ENCODE data around the gene NFE2L3. TPM values are rescaled to one million over a fixed set of nuclear protein-coding genes. Genes with fewer than 3 reads are reported as not detected.

NFE2L3 gene
- total RNA-seq, 1 experiment from 2014 or later, result 39.2 TPM

GRCh38 chr7:26188206-26188956 is 36.4 kb downstream of the NFE2L3 start:
- H3K4me3 Mint-ChIP-seq (ENCODE audit: unreplicated experiment), result no peak overlapping the region
- Histone ChIP-seq H3K4me1 (0 out of 2 replicates have a peak, but pooled peaks cover 7% of the 10 kb centered on the region), H3K4me3 (ENCODE audit: low read depth, low read length) (no peak overlapping the region), H3K27me3 (replicated peaks; ENCODE audit: control insufficient read depth, insufficient read depth, low read length) (no peaks in the 10 kb centered on the region), H3K36me3 (ENCODE audit: control insufficient read depth, insufficient read depth, low read length) (peaks cover 5% of the 10 kb centered on the region; the same call in 1 of the 2 replicates), H3K9me3 (no peaks in the 10 kb centered on the region)
- TF ChIP-seq CTCF (IDR thresholded peaks at IDR 0.05; ENCODE audit: insufficient read depth in 1 of 2, low read depth in 1 of 2, low read length in 1 of 2, severe bottlenecking in 1 of 2, unreplicated experiment in 1 of 2), result no peak
- H3K27ac Mint-ChIP-seq (ENCODE audit: unreplicated experiment), result peak overlapping the region; percentile 15
- H3K9me3 Mint-ChIP-seq (ENCODE audit: unreplicated experiment), result no peaks in the 10 kb centered on the region
- H3K27me3 Mint-ChIP-seq (ENCODE audit: insufficient read depth, unreplicated experiment), result no peaks in the 10 kb centered on the region
- no TSS peak for BruUV-seq (replicated peaks)
- peaks cover 34% of the 10 kb centered on the region for H3K4me1 Mint-ChIP-seq (ENCODE audit: low read depth, unreplicated experiment)
- H3K36me3 Mint-ChIP-seq (ENCODE audit: insufficient read depth, unreplicated experiment), result peaks cover 100% of the 10 kb centered on the region
- no peak for DNase-seq
- intact Hi-C loops (cut with micrococcal nuclease; ENCODE audit: unreplicated experiment), result loop anchor here (2.0 to 10.0 kb wide), 3 partner anchors 98 to 296 kb away; no protein-coding TSS in a partner anchor
- ChIA-PET POLR2A (interaction anchor here (1.6 kb wide), 1 partner anchor 13 kb away, joined by 6 read pairs; the partner anchor contains the start of gene CBX3), CTCF (interaction anchor here (1.3 kb wide), 1 partner anchor 36 kb away, joined by 3 read pairs; the partner anchor contains the start of gene NFE2L3)

- CTCF ChIA-PET, result interaction anchor here (1.3 kb wide), 1 partner anchor 37 kb away, joined by 3 read pairs; the partner anchor contains the start of gene NFE2L3
- H3K4me1 ChIP-seq, result peaks cover 7% of the 10 kb centered on the region
- Mint-ChIP-seq H3K9me3 (ENCODE audit: unreplicated experiment) (no peaks in the 10 kb centered on the region), H3K4me1 (ENCODE audit: low read depth, unreplicated experiment) (peaks cover 33% of the 10 kb centered on the region), H3K4me3 (ENCODE audit: unreplicated experiment) (no peak overlapping the region), H3K27me3 (ENCODE audit: insufficient read depth, unreplicated experiment) (no peaks in the 10 kb centered on the region), H3K36me3 (ENCODE audit: insufficient read depth, unreplicated experiment) (peaks cover 100% of the 10 kb centered on the region), H3K27ac (ENCODE audit: unreplicated experiment) (peak overlapping the region; percentile 15)
- no peak for TF ChIP-seq CTCF (IDR thresholded peaks at IDR 0.05; ENCODE audit: insufficient read depth in 1 of 2, low read depth in 1 of 2, low read length in 1 of 2, severe bottlenecking in 1 of 2, unreplicated experiment in 1 of 2)
- no peak overlapping the region for H3K4me3 ChIP-seq (ENCODE audit: low read depth, low read length)
- intact Hi-C loops (cut with micrococcal nuclease; ENCODE audit: unreplicated experiment), result loop anchor here (2.0 to 10.0 kb wide), 3 partner anchors 98 to 297 kb away; no protein-coding TSS in a partner anchor
- no peaks in the 10 kb centered on the region for H3K27me3 ChIP-seq (replicated peaks; ENCODE audit: control insufficient read depth, insufficient read depth, low read length)
- no TSS peak for BruUV-seq (replicated peaks)
- H3K9me3 ChIP-seq, result no peaks in the 10 kb centered on the region
- no peak for DNase-seq
- POLR2A ChIA-PET, result interaction anchor here (0.5 to 1.6 kb wide), 3 partner anchors 13 to 1453 kb away, joined by 3 to 7 read pairs (median 6); partner anchors contain the start of gene CBX3
- H3K36me3 ChIP-seq (ENCODE audit: control insufficient read depth, insufficient read depth, low read length), result peaks cover 5% of the 10 kb centered on the region; the same call in 1 of the 2 replicates
Observed at GRCh38 chr7:26188957-26189541, 37.1 kb downstream of the NFE2L3 start.

- no peak overlapping the region for H3K4me3 Mint-ChIP-seq (ENCODE audit: unreplicated experiment)
- H3K4me1 Mint-ChIP-seq (ENCODE audit: low read depth, unreplicated experiment), result peaks cover 28% of the 10 kb centered on the region
- TF ChIP-seq CTCF (IDR thresholded peaks at IDR 0.05; ENCODE audit: insufficient read depth in 1 of 2, low read depth in 1 of 2, low read length in 1 of 2, severe bottlenecking in 1 of 2, unreplicated experiment in 1 of 2), result no peak
- no TSS peak for BruUV-seq (replicated peaks)
- H3K36me3 Mint-ChIP-seq (ENCODE audit: insufficient read depth, unreplicated experiment), result peaks cover 100% of the 10 kb centered on the region
- Histone ChIP-seq H3K4me1 (peaks cover 7% of the 10 kb centered on the region), H3K27me3 (replicated peaks; ENCODE audit: control insufficient read depth, insufficient read depth, low read length) (no peaks in the 10 kb centered on the region), H3K9me3 (no peaks in the 10 kb centered on the region), H3K36me3 (ENCODE audit: control insufficient read depth, insufficient read depth, low read length) (peaks cover 5% of the 10 kb centered on the region; the same call in 1 of the 2 replicates), H3K4me3 (ENCODE audit: low read depth, low read length) (no peak overlapping the region)
- DNase-seq, result no peak
- peak overlapping the region; percentile 15 for H3K27ac Mint-ChIP-seq (ENCODE audit: unreplicated experiment)
- CTCF ChIA-PET, result no interaction called here
- intact Hi-C loops (cut with micrococcal nuclease; ENCODE audit: unreplicated experiment), result loop anchor here (2.0 to 10.0 kb wide), 3 partner anchors 99 to 297 kb away; no protein-coding TSS in a partner anchor
- H3K27me3 Mint-ChIP-seq (ENCODE audit: insufficient read depth, unreplicated experiment), result no peaks in the 10 kb centered on the region
- POLR2A ChIA-PET, result interaction anchor here (0.5 to 0.7 kb wide), 2 partner anchors 96 to 1452 kb away, joined by 3 to 7 read pairs; no protein-coding TSS in a partner anchor
- no peaks in the 10 kb centered on the region for H3K9me3 Mint-ChIP-seq (ENCODE audit: unreplicated experiment)
Observed at GRCh38 chr7:26189697-26190096, 37.7 kb downstream of the NFE2L3 start.
